Stomach smooth muscle (tissue), 2 donors: ENCODE data around the gene SMIM20.

ENCODE experiments used
- H3K27ac ChIP-seq: one replicate; pipeline ENCODE4 v1.7.0; 2013; ENCODE audit warnings: mild to moderate bottlenecking, low read length, inconsistent platforms
- H3K27me3 ChIP-seq, 2 donors: one replicate each; pipeline ENCODE4 v1.7.0; 2013; ENCODE audit warnings: low read length in 2 of 2; ENCODE audit not compliant: insufficient read depth in 2 of 2, control insufficient read depth in 1 of 2
- H3K36me3 ChIP-seq, 2 donors: one replicate each; pipeline ENCODE4 v1.7.0; 2013; ENCODE audit warnings: low read length in 2 of 2; ENCODE audit not compliant: control insufficient read depth in 2 of 2, insufficient read depth in 2 of 2
- H3K4me1 ChIP-seq: one replicate; pipeline ENCODE4 v1.7.0; 2013; ENCODE audit warnings: low read length; ENCODE audit not compliant: control insufficient read depth, insufficient read depth
- H3K4me3 ChIP-seq, 2 donors: one replicate each; pipeline ENCODE4 v1.7.0; 2013; ENCODE audit warnings: low read length in 2 of 2
- H3K9ac ChIP-seq, 2 donors: one replicate each; pipeline ENCODE4 v1.7.0; 2013; ENCODE audit warnings: low read length in 2 of 2, mild to moderate bottlenecking in 1 of 2
- H3K9me3 ChIP-seq, 2 donors: one replicate each; pipeline ENCODE4 v1.7.0; 2013; ENCODE audit warnings: low read length in 2 of 2; ENCODE audit not compliant: control insufficient read depth in 2 of 2
- donor health status: healthy.
- donor health status: Pancreatic carcinoma.

The SMIM20 gene

DNA sequence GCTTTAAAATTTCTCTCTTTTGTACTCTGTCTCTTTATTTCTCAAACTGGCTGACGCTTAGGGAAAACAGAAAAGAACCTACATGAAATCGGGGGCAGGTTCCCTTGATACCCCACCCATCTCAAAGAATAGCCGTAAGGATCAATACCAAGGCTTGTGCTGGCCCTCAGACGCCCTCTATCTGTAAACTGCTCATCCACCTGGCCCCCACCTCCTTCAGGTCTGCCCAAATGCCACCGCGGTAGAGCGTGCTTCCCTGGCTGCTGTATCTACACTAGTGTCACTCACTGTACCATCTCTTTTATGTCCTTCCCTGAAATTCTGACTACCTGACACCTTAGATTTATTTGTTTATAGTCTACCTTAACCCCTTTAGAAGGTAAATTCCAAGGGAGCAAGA, 62.8 kb downstream of the SMIM20 start:
- no peaks in the 10 kb centered on the region for H3K9me3 ChIP-seq
- peaks cover 8% of the 10 kb centered on the region for H3K4me1 ChIP-seq
- H3K36me3 ChIP-seq: no peaks in the 10 kb centered on the region
- H3K27ac ChIP-seq: no peak overlapping the region
- no peak overlapping the region for H3K9ac ChIP-seq
- no peaks in the 10 kb centered on the region for H3K27me3 ChIP-seq
- H3K4me3 ChIP-seq: no peak overlapping the region

- Histone ChIP-seq H3K9ac (no peak overlapping the region), H3K4me3 (no peak overlapping the region), H3K36me3 (no peaks in the 10 kb centered on the region), H3K27me3 (no peaks in the 10 kb centered on the region), H3K4me1 (peaks cover 8% of the 10 kb centered on the region), H3K9me3 (no peaks in the 10 kb centered on the region), H3K27ac (no peak overlapping the region)
Observed at GRCh38 chr4:25977397-25978170, 63.6 kb downstream of the SMIM20 start.

DNA sequence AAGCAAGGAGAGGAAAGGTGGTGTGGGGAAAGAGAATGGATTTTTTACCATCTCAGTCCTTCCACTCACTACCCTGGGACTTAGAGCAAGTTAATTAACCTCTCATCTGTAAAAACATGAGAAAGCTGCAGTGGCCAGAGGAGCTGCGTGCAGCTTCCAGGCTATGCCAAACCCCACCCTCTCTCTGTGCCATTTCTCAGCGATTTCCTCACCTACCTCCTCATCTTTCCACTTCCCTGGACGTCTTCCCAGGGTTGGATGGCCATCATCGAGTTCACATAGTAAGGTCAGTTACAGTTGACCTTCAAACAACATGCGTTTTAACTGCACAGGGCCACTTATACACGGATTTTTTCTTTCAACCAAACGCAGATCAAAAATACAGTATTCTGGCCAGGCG, 64.3 kb downstream of the SMIM20 start:
- Histone ChIP-seq H3K36me3 (no peaks in the 10 kb centered on the region), H3K9ac (no peak overlapping the region), H3K9me3 (no peaks in the 10 kb centered on the region), H3K4me3 (no peak overlapping the region), H3K4me1 (peaks cover 4% of the 10 kb centered on the region), H3K27me3 (no peaks in the 10 kb centered on the region), H3K27ac (no peak overlapping the region)
